HepG2 (cell line): ENCODE measurements around the gene KLC4. TPM values are rescaled to one million over a fixed set of nuclear protein-coding genes. Genes with fewer than 3 reads are reported as not detected.

Experiments used
- CHD2 ChIP-seq: IDR thresholded peaks from 2 replicates; pipeline ENCODE4 v1.6.1; 2011; ENCODE audit warnings: low read depth, low read length, improper control_type of control experiment
- DNMT1 ChIP-seq: sonication (generic); formaldehyde crosslinking; IDR thresholded peaks from 2 replicates; pipeline ENCODE4 v1.5.1; 2020; ENCODE audit warnings: mild to moderate bottlenecking, missing genetic modification reagents
- ETV6 ChIP-seq: sonication (generic); formaldehyde crosslinking; conservative IDR thresholded peaks from 2 replicates; pipeline ENCODE4 v1.4.0; 2020; ENCODE audit warnings: missing genetic modification reagents
- HDAC6 ChIP-seq: fragments of 200-600 bp; sonication (generic); IDR thresholded peaks from 2 replicates; pipeline ENCODE4 v1.7.0; 2017; ENCODE audit warnings: mild to moderate bottlenecking, antibody characterized with exemption, low read length, low read depth
- HNRNPL ChIP-seq: fragments of 200-400 bp; formaldehyde crosslinking; IDR thresholded peaks from 2 replicates; pipeline ENCODE4 v1.6.1; 2017; ENCODE audit warnings: mild to moderate bottlenecking, low read depth, low read length
- MAZ ChIP-seq, 2 experiments: sonication (generic) in 1 of 2; formaldehyde crosslinking in 1 of 2; IDR thresholded peaks; 2 replicates each; pipeline versions ENCODE4 v1.5.0 to v1.6.1; 2012 to 2020; ENCODE audit warnings: low read depth in 2 of 2, mild to moderate bottlenecking in 2 of 2, borderline replicate concordance in 1 of 2, improper control_type of control experiment in 1 of 2, low read length in 1 of 2, missing genetic modification reagents in 1 of 2, moderate library complexity in 1 of 2
- NR2F1 ChIP-seq, 2 experiments: fragments of 450-650 bp in 1 of 2; formaldehyde crosslinking in 1 of 2; IDR thresholded peaks; 2 replicates each; pipeline versions ENCODE4 v1.5.0 to v1.6.1; 2016 to 2020; ENCODE audit warnings: mild to moderate bottlenecking in 1 of 2, missing compliant biosample characterization in 1 of 2, missing genetic modification reagents in 1 of 2, moderate library complexity in 1 of 2
- ONECUT2 ChIP-seq: sonication (generic); formaldehyde crosslinking; IDR thresholded peaks from 2 replicates; pipeline ENCODE4 v1.4.0; 2020; ENCODE audit warnings: missing genetic modification reagents
- POLR2A ChIP-seq, 2 experiments: IDR thresholded peaks; 2 replicates each; pipeline ENCODE4 v1.6.1; 2011; ENCODE audit warnings: low read depth in 2 of 2, low read length in 2 of 2, mild to moderate bottlenecking in 1 of 2, moderate library complexity in 1 of 2; ENCODE audit not compliant: insufficient read depth in 1 of 2
- RAD21 ChIP-seq: fragments of 450-650 bp; formaldehyde crosslinking; IDR thresholded peaks from 2 replicates; pipeline ENCODE4 v1.5.0; 2020; ENCODE audit warnings: mild to moderate bottlenecking
- SKI ChIP-seq: fragments of 450-650 bp; IDR thresholded peaks from one replicate; pipeline ENCODE4 v1.6.1; 2018; ENCODE audit warnings: mild to moderate bottlenecking; ENCODE audit not compliant: partially characterized antibody
- SPEN ChIP-seq: sonication (generic); formaldehyde crosslinking; IDR thresholded peaks from 2 replicates; pipeline ENCODE4 v1.5.1; 2020; ENCODE audit warnings: low read depth, mild to moderate bottlenecking, missing genetic modification reagents
- TBL1XR1 ChIP-seq: fragments of 150-350 bp; IDR thresholded peaks from 2 replicates; pipeline ENCODE4 v1.6.1; 2014; ENCODE audit warnings: borderline replicate concordance, low read length; ENCODE audit not compliant: partially characterized antibody
- TBX3 ChIP-seq: fragments of 450-650 bp; IDR thresholded peaks from 2 replicates; pipeline ENCODE4 v1.6.1; 2017; ENCODE audit warnings: antibody characterized with exemption, mild to moderate bottlenecking, inconsistent platforms, borderline replicate concordance
- TCF12 ChIP-seq, 2 experiments: fragments of 450-650 bp in 1 of 2; sonication (generic) in 1 of 2; formaldehyde crosslinking in 1 of 2; IDR thresholded peaks; 2 replicates each; pipeline versions ENCODE4 v1.6.1 to v1.8.0; 2017 to 2022; ENCODE audit warnings: antibody characterized with exemption in 1 of 2, mild to moderate bottlenecking in 1 of 2, missing genetic modification reagents in 1 of 2, moderate library complexity in 1 of 2
- TCF7 ChIP-seq: sonication (generic); IDR thresholded peaks from 2 replicates; pipeline ENCODE4 v1.6.1; 2016; ENCODE audit warnings: antibody characterized with exemption, low read depth
- ZFP36L1 ChIP-seq: sonication (generic); formaldehyde crosslinking; IDR thresholded peaks from 2 replicates; pipeline ENCODE4 v1.8.0; 2022; ENCODE audit warnings: mild to moderate bottlenecking, missing genetic modification reagents, moderate library complexity
- ZNF230 ChIP-seq: sonication (generic); formaldehyde crosslinking; IDR thresholded peaks from 2 replicates; pipeline ENCODE4 v1.4.0; 2020; ENCODE audit warnings: mild to moderate bottlenecking, missing genetic modification reagents
- ZNF264 ChIP-seq: sonication (generic); formaldehyde crosslinking; IDR thresholded peaks from 2 replicates; pipeline ENCODE4 v1.4.0; 2020; ENCODE audit warnings: missing genetic modification reagents
- ZNF274 ChIP-seq: sonication (generic); formaldehyde crosslinking; IDR thresholded peaks from 2 replicates; pipeline ENCODE4 v1.5.1; 2020; ENCODE audit warnings: mild to moderate bottlenecking, missing genetic modification reagents
- ZNF331 ChIP-seq: sonication (generic); formaldehyde crosslinking; IDR thresholded peaks from 2 replicates; pipeline ENCODE4 v1.4.0; 2020; ENCODE audit warnings: missing genetic modification reagents
- ZNF547 ChIP-seq: sonication (generic); formaldehyde crosslinking; IDR thresholded peaks from 2 replicates; pipeline ENCODE4 v1.5.1; 2020; ENCODE audit warnings: mild to moderate bottlenecking, missing genetic modification reagents
- ZNF556 ChIP-seq: sonication (generic); formaldehyde crosslinking; IDR thresholded peaks from 2 replicates; pipeline ENCODE4 v1.4.0; 2020; ENCODE audit warnings: mild to moderate bottlenecking, missing genetic modification reagents, borderline replicate concordance
- ZNF792 ChIP-seq: IDR thresholded peaks from 2 replicates; pipeline ENCODE4 v1.6.1; 2016
- polyA plus RNA-seq, 8 experiments: library from polyadenylated mRNA; depleted of rRNA in 3 of 8; stranded (reverse) in 7 of 8; unstranded in 1 of 8; fragments of >200 nt; fragmentation: Illumina TruSeq in 4 of 8; extraction: Trizol in 4 of 8; gene quantifications; 2 replicates each; pipeline versions ENCODE4 v1.2.1 to v1.2.3, GENCODE V29; 2011 to 2016; ENCODE audit warnings: low read depth in 4 of 8, missing spikeins in 1 of 8, mixed read lengths in 1 of 8; ENCODE audit not compliant: insufficient read depth in 1 of 8
- total RNA-seq, 5 experiments: library from RNA; depleted of rRNA; stranded (reverse); fragments of >200 nt; fragmentation: Illumina TruSeq; extraction: Trizol; gene quantifications; 2 replicates each; pipeline ENCODE4 v1.2.3, GENCODE V29; 2016; ENCODE audit warnings: low read depth in 1 of 5
- TF ChIP-seq, protein P1 (sequence below): sonication (generic); formaldehyde crosslinking; conservative IDR thresholded peaks from 2 replicates; pipeline ENCODE4 v1.8.0; 2022; ENCODE audit warnings: missing genetic modification reagents
- TF ChIP-seq, protein P2 (sequence below): sonication (generic); formaldehyde crosslinking; IDR thresholded peaks from 2 replicates; pipeline ENCODE4 v1.5.1; 2020; ENCODE audit warnings: missing genetic modification reagents, mild to moderate bottlenecking, borderline replicate concordance

Gene KLC4
- total and polyA plus RNA-seq, 2 of the 13 experiments (the other 11 are each of a cell fraction or from before 2014, with no cell fraction given), result 45.4 to 70.4 TPM

- TF ChIP-seq ZNF556 (CRISPR knock-in tag), result no peak; the same call in 1 of the 2 replicates
- 0 out of 2 replicates have a peak, but pooled peaks have one; percentile 13 for TF ChIP-seq RAD21 (CRISPR knock-in tag)
- TF ChIP-seq CHD2, result peak; percentile 83
- TF ChIP-seq ONECUT2 (CRISPR knock-in tag), result no peak
- TF ChIP-seq, protein P1, sequence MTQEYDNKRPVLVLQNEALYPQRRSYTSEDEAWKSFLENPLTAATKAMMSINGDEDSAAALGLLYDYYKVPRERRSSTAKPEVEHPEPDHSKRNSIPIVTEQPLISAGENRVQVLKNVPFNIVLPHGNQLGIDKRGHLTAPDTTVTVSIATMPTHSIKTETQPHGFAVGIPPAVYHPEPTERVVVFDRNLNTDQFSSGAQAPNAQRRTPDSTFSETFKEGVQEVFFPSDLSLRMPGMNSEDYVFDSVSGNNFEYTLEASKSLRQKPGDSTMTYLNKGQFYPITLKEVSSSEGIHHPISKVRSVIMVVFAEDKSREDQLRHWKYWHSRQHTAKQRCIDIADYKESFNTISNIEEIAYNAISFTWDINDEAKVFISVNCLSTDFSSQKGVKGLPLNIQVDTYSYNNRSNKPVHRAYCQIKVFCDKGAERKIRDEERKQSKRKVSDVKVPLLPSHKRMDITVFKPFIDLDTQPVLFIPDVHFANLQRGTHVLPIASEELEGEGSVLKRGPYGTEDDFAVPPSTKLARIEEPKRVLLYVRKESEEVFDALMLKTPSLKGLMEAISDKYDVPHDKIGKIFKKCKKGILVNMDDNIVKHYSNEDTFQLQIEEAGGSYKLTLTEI (CRISPR knock-in tag), result no peak
- peak in 1 of 2 experiments; percentile 93; a peak in 2 of 4 replicates for TF ChIP-seq POLR2A (IDR thresholded peaks at IDR 0.05; ENCODE audit: insufficient read depth in 1 of 2, low read depth in 2 of 2, low read length in 2 of 2)
- TF ChIP-seq TBX3, result peak; percentile 36; the same call in 1 of the 2 replicates
- peak; percentile 47 for TF ChIP-seq HNRNPL
- TF ChIP-seq ZFP36L1, result peak; percentile 40; the same call in 1 of the 2 replicates
- TF ChIP-seq NR2F1 (CRISPR knock-in tag; IDR thresholded peaks at IDR 0.05), result peak; percentile 89 to 92
- TF ChIP-seq ZNF230 (CRISPR knock-in tag), result no peak; the same call in 1 of the 2 replicates
- no peak for TF ChIP-seq TCF12 (IDR thresholded peaks at IDR 0.05)
- TF ChIP-seq TCF12 (CRISPR knock-in tag; IDR thresholded peaks at IDR 0.05), result peak; percentile 60; the same call in 1 of the 2 replicates
- TF ChIP-seq, protein P2, sequence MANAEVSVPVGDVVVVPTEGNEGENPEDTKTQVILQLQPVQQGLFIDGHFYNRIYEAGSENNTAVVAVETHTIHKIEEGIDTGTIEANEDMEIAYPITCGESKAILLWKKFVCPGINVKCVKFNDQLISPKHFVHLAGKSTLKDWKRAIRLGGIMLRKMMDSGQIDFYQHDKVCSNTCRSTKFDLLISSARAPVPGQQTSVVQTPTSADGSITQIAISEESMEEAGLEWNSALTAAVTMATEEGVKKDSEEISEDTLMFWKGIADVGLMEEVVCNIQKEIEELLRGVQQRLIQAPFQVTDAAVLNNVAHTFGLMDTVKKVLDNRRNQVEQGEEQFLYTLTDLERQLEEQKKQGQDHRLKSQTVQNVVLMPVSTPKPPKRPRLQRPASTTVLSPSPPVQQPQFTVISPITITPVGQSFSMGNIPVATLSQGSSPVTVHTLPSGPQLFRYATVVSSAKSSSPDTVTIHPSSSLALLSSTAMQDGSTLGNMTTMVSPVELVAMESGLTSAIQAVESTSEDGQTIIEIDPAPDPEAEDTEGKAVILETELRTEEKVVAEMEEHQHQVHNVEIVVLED (CRISPR knock-in tag), result peak; percentile 91
- TF ChIP-seq ZNF264 (CRISPR knock-in tag), result 0 out of 2 replicates have a peak, but pooled peaks have one; percentile 23
- TF ChIP-seq DNMT1, result peak; percentile 49; the same call in 1 of the 2 replicates
- TF ChIP-seq TBL1XR1, result no peak
- peak; percentile 97 for TF ChIP-seq SKI
- no peak; the same call in 1 of the 2 replicates for TF ChIP-seq MAZ (IDR thresholded peaks at IDR 0.05; ENCODE audit: borderline replicate concordance, low read depth, low read length)
- peak; percentile 31; the same call in 1 of the 2 replicates for TF ChIP-seq MAZ (CRISPR knock-in tag; IDR thresholded peaks at IDR 0.05; ENCODE audit: low read depth)
- TF ChIP-seq ZNF331 (CRISPR knock-in tag), result peak; percentile 19; the same call in 1 of the 2 replicates
- peak; percentile 75; the same call in 1 of the 2 replicates for TF ChIP-seq SPEN
- no peak for TF ChIP-seq HDAC6
- TF ChIP-seq ZNF274 (CRISPR knock-in tag), result peak; percentile 80; the same call in 1 of the 2 replicates
- no peak; the same call in none of the 2 replicates for TF ChIP-seq ZNF547 (CRISPR knock-in tag)
- TF ChIP-seq ETV6, result peak; percentile 50; the same call in 1 of the 2 replicates
- TF ChIP-seq ZNF792 (CRISPR knock-in tag), result 0 out of 2 replicates have a peak, but pooled peaks have one; percentile 24
- TF ChIP-seq TCF7, result peak; percentile 5; the same call in 1 of the 2 replicates
Observed at GRCh38 chr6:43059168-43060033, at the start of gene KLC4, which contains the start of gene MRPL2 (continued).
